ENCODE data around the gene ADCY9. TPM values are rescaled to one million over a fixed set of nuclear protein-coding genes. Genes with fewer than 3 reads are reported as not detected.

Gene ADCY9
- total RNA-seq, 2 donors from 2014 or later, result 7.2 to 58.3 TPM

GRCh38 chr16:4058386-4058785 is 57.9 kb downstream of the ADCY9 start:
- TF ChIP-seq POLR2AphosphoS5 (IDR thresholded peaks at IDR 0.05) (no peak), CTCF (IDR thresholded peaks at IDR 0.05) (no peak), POLR2A (IDR thresholded peaks at IDR 0.05) (no peak)
- no peak overlapping the region for H3K27ac ChIP-seq

GRCh38 chr16:4057439-4057877 is 58.8 kb downstream of the ADCY9 start:
- DNase-seq (ENCODE audit: low spot score), result no peak
- H3K36me3 ChIP-seq, result no peaks in the 10 kb centered on the region
- WGBS, result 89% methylated on average over 17 of the region's 17 CpGs
- no peak overlapping the region for H3K4me3 ChIP-seq
- H3K27me3 ChIP-seq (replicated peaks; ENCODE audit: insufficient read depth), result no peaks in the 10 kb centered on the region
- H3K4me1 ChIP-seq (replicated peaks), result no peaks in the 10 kb centered on the region
- TF ChIP-seq POLR2A (IDR thresholded peaks at IDR 0.05) (no peak), POLR2AphosphoS5 (IDR thresholded peaks at IDR 0.05) (no peak), CTCF (IDR thresholded peaks at IDR 0.05) (no peak)
- H3K27ac ChIP-seq, result no peak overlapping the region
- H3K9me3 ChIP-seq, result no peaks in the 10 kb centered on the region
- intact Hi-C loops (cut with DNase I), result no loop called here

More at GRCh38 chr16:4058386-4058785, 57.9 kb downstream of the ADCY9 start:
- no peaks in the 10 kb centered on the region for H3K27me3 ChIP-seq (replicated peaks; ENCODE audit: insufficient read depth)
- DNase-seq (ENCODE audit: low spot score), result no peak
- H3K36me3 ChIP-seq, result no peaks in the 10 kb centered on the region
- no peaks in the 10 kb centered on the region for H3K9me3 ChIP-seq
- WGBS, result 76% methylated on average over 6 of the region's 6 CpGs
- H3K4me1 ChIP-seq (replicated peaks), result no peaks in the 10 kb centered on the region
- no peak overlapping the region for H3K4me3 ChIP-seq
- intact Hi-C loops (cut with DNase I), result no loop called here

- TF ChIP-seq POLR2AphosphoS5 (IDR thresholded peaks at IDR 0.05) (no peak), POLR2A (IDR thresholded peaks at IDR 0.05) (no peak), CTCF (IDR thresholded peaks at IDR 0.05) (no peak)
- Histone ChIP-seq H3K4me1 (replicated peaks) (no peaks in the 10 kb centered on the region), H3K4me3 (no peak overlapping the region), H3K27me3 (replicated peaks; ENCODE audit: insufficient read depth) (no peaks in the 10 kb centered on the region), H3K27ac (no peak overlapping the region), H3K36me3 (no peaks in the 10 kb centered on the region), H3K9me3 (no peaks in the 10 kb centered on the region)
- WGBS, result 92% methylated on average over 16 of the region's 16 CpGs
- intact Hi-C loops (cut with DNase I), result no loop called here
- no peak for DNase-seq (ENCODE audit: low spot score)
Measured at GRCh38 chr16:4056161-4057105, 59.8 kb downstream of the ADCY9 start.

GRCh38 chr16:4055748-4056147 is 60.5 kb downstream of the ADCY9 start:
- H3K9me3 ChIP-seq, result no peaks in the 10 kb centered on the region
- H3K4me3 ChIP-seq, result no peak overlapping the region
- TF ChIP-seq POLR2A (IDR thresholded peaks at IDR 0.05) (no peak), POLR2AphosphoS5 (IDR thresholded peaks at IDR 0.05) (no peak)
- H3K27ac ChIP-seq, result no peak overlapping the region
- WGBS, result 92% methylated on average over 15 of the region's 15 CpGs
- no peak for DNase-seq (ENCODE audit: low spot score)
- H3K4me1 ChIP-seq (replicated peaks), result no peaks in the 10 kb centered on the region
- H3K27me3 ChIP-seq (replicated peaks; ENCODE audit: insufficient read depth), result no peaks in the 10 kb centered on the region
- H3K36me3 ChIP-seq, result no peaks in the 10 kb centered on the region
- intact Hi-C loops (cut with DNase I), result no loop called here

GRCh38 chr16:4053301-4053845 is 62.9 kb downstream of the ADCY9 start:
- H3K27me3 ChIP-seq (replicated peaks; ENCODE audit: insufficient read depth), result no peaks in the 10 kb centered on the region
- H3K27ac ChIP-seq, result peak overlapping the region; percentile 33 to 51
- DNase-seq (ENCODE audit: low spot score), result peak; percentile 68
- H3K9me3 ChIP-seq, result no peaks in the 10 kb centered on the region
- H3K4me3 ChIP-seq, result no peak overlapping the region
- H3K36me3 ChIP-seq, result no peaks in the 10 kb centered on the region
- no peak for TF ChIP-seq POLR2A (IDR thresholded peaks at IDR 0.05)
- TF ChIP-seq CTCF (IDR thresholded peaks at IDR 0.05), result no peak
- TF ChIP-seq POLR2AphosphoS5 (IDR thresholded peaks at IDR 0.05), result peak; percentile 50
- intact Hi-C loops (cut with DNase I), result no loop called here
- 21% methylated on average over 18 of the region's 18 CpGs for WGBS
- no peaks in the 10 kb centered on the region for H3K4me1 ChIP-seq (replicated peaks)
